HEK293 (cell line): ENCODE data around the gene PTPN11.

Experiments
- CTCF ChIA-PET: fragments of 350-600 bp; formaldehyde crosslinking; extraction: SDS; loops from one replicate; lab custom pipeline; 2021; ENCODE audit warnings: antibody characterized with exemption; lab: Yijun Ruan, JAX
- POLR2A ChIA-PET: fragments of 300-600 bp; formaldehyde crosslinking; extraction: SDS; loops from one replicate; lab custom pipeline; 2020; ENCODE audit warnings: antibody characterized with exemption, inconsistent platforms; lab: Yijun Ruan, JAX
- H3K27ac ChIP-seq: fragments of 200-500 bp; sonication (Bioruptor generic); 2 replicates; pipeline ENCODE4 v1.5.1; 2014; ENCODE audit warnings: low read depth, low read length, control low read depth, inconsistent platforms; ENCODE audit errors: extremely low read depth
- H3K36me3 ChIP-seq, 2 experiments: fragments of 200-500 bp in 1 of 2; sonication (Bioruptor generic) in 1 of 2; 1 replicate in 1 of 2; 2 replicates in 1 of 2; pipeline ENCODE4 v1.5.1; 2014 to 2017; ENCODE audit warnings: inconsistent platforms in 2 of 2, low read length in 2 of 2; ENCODE audit not compliant: control insufficient read depth in 2 of 2, insufficient read depth in 1 of 2
- H3K4me1 ChIP-seq: fragments of 200-500 bp; sonication (Bioruptor generic); 2 replicates; pipeline ENCODE4 v1.5.1; 2014; ENCODE audit warnings: mild to moderate bottlenecking, low read length, inconsistent platforms; ENCODE audit not compliant: control insufficient read depth, insufficient read depth
- H3K4me3 ChIP-seq: 2 replicates; pipeline ENCODE4 v1.5.1; 2011; ENCODE audit warnings: low read depth, mild to moderate bottlenecking, control low read depth, low read length, moderate library complexity
- H3K9me3 ChIP-seq: fragments of 200-500 bp; sonication (Bioruptor generic); 2 replicates; pipeline ENCODE4 v1.5.1; 2014; ENCODE audit warnings: low read depth, low read length, inconsistent platforms; ENCODE audit not compliant: control insufficient read depth, insufficient read depth
- EGR2 ChIP-seq: fragments of 450-650 bp; formaldehyde crosslinking; IDR thresholded peaks from 2 replicates; pipeline ENCODE4 v1.5.1; 2016; ENCODE audit warnings: low read depth, missing biosample characterization, missing genetic modification characterization
- GLIS1 ChIP-seq: fragments of 450-650 bp; formaldehyde crosslinking; IDR thresholded peaks from 2 replicates; pipeline ENCODE4 v1.5.1; 2016; ENCODE audit warnings: missing biosample characterization, missing genetic modification characterization
- HOXC10 ChIP-seq: sonication (generic); formaldehyde crosslinking; IDR thresholded peaks from 2 replicates; pipeline ENCODE4 v1.8.1; 2023; ENCODE audit warnings: mild to moderate bottlenecking, missing genetic modification reagents
- IKZF3 ChIP-seq: fragments of 450-650 bp; IDR thresholded peaks from 2 replicates; pipeline ENCODE4 v1.5.0; 2018; ENCODE audit warnings: missing biosample characterization, mild to moderate bottlenecking, missing genetic modification characterization, moderate library complexity
- KLF8 ChIP-seq: fragments of 450-650 bp; formaldehyde crosslinking; IDR thresholded peaks from 2 replicates; pipeline ENCODE4 v1.5.1; 2016; ENCODE audit warnings: missing biosample characterization, missing genetic modification characterization
- OSR2 ChIP-seq: fragments of 450-650 bp; formaldehyde crosslinking; IDR thresholded peaks from 2 replicates; pipeline ENCODE4 v1.5.1; 2016; ENCODE audit warnings: missing biosample characterization, missing genetic modification characterization
- PATZ1 ChIP-seq: fragments of 450-650 bp; formaldehyde crosslinking; IDR thresholded peaks from 2 replicates; pipeline ENCODE4 v1.5.1; 2016; ENCODE audit warnings: missing biosample characterization, missing genetic modification characterization
- TCF7L2 ChIP-seq: IDR thresholded peaks from 2 replicates; pipeline ENCODE4 v1.6.1; 2011; ENCODE audit warnings: low read depth, mild to moderate bottlenecking, inconsistent platforms, low read length, moderate library complexity, borderline replicate concordance
- ZBTB1 ChIP-seq: fragments of 450-650 bp; formaldehyde crosslinking; IDR thresholded peaks from 2 replicates; pipeline ENCODE4 v1.5.1; 2016; ENCODE audit warnings: missing biosample characterization, missing genetic modification characterization
- ZBTB6 ChIP-seq: fragments of 450-650 bp; formaldehyde crosslinking; IDR thresholded peaks from 2 replicates; pipeline ENCODE4 v1.5.1; 2017; ENCODE audit warnings: missing biosample characterization, missing genetic modification characterization
- ZNF146 ChIP-seq: fragments of 450-650 bp; formaldehyde crosslinking; IDR thresholded peaks from 2 replicates; pipeline ENCODE4 v1.5.1; 2016; ENCODE audit warnings: missing biosample characterization, missing genetic modification characterization
- ZNF16 ChIP-seq: fragments of 450-650 bp; formaldehyde crosslinking; IDR thresholded peaks from 2 replicates; pipeline ENCODE4 v1.5.1; 2016; ENCODE audit warnings: low read depth, missing biosample characterization, missing genetic modification characterization
- ZNF19 ChIP-seq: fragments of 450-650 bp; formaldehyde crosslinking; IDR thresholded peaks from 2 replicates; pipeline ENCODE4; 2016; ENCODE audit warnings: missing biosample characterization, missing genetic modification characterization, low read depth
- ZNF280D ChIP-seq: fragments of 450-650 bp; formaldehyde crosslinking; IDR thresholded peaks from 2 replicates; pipeline ENCODE4 v1.5.1; 2016; ENCODE audit warnings: missing biosample characterization, missing genetic modification characterization
- ZNF341 ChIP-seq: fragments of 450-650 bp; formaldehyde crosslinking; IDR thresholded peaks from 2 replicates; pipeline ENCODE4; 2016; ENCODE audit warnings: low read depth, missing biosample characterization, missing genetic modification characterization
- ZNF521 ChIP-seq: fragments of 450-650 bp; formaldehyde crosslinking; IDR thresholded peaks from 2 replicates; pipeline ENCODE4 v1.5.1; 2017; ENCODE audit warnings: missing biosample characterization, mild to moderate bottlenecking, missing genetic modification characterization
- ZNF596 ChIP-seq: fragments of 450-650 bp; IDR thresholded peaks from 2 replicates; pipeline ENCODE4 v1.5.0; 2018; ENCODE audit warnings: missing biosample characterization, mild to moderate bottlenecking, missing genetic modification characterization, moderate library complexity
- ZNF704 ChIP-seq: fragments of 450-650 bp; formaldehyde crosslinking; IDR thresholded peaks from 2 replicates; pipeline ENCODE4 v1.5.1; 2016; ENCODE audit warnings: missing biosample characterization, missing genetic modification characterization
- ZNF747 ChIP-seq: fragments of 450-650 bp; formaldehyde crosslinking; IDR thresholded peaks from 2 replicates; pipeline ENCODE4 v1.5.1; 2016; ENCODE audit warnings: missing biosample characterization, missing genetic modification characterization
- ZNF776 ChIP-seq: fragments of 450-650 bp; formaldehyde crosslinking; IDR thresholded peaks from 2 replicates; pipeline ENCODE4 v1.5.0; 2017; ENCODE audit warnings: missing biosample characterization, missing genetic modification characterization, borderline replicate concordance

Gene PTPN11

GRCh38 chr12:112486361-112486760 lies 67.6 kb downstream of the PTPN11 start (continued):
- no peak for TF ChIP-seq ZNF16 (tag by site-specific recombination)

- H3K4me1 ChIP-seq: no peaks in the 10 kb centered on the region
- H3K4me3 ChIP-seq: no peak overlapping the region
- peaks cover 22 to 80% of the 10 kb centered on the region in 2 experiments for H3K36me3 ChIP-seq
- H3K27ac ChIP-seq: no peak overlapping the region
- POLR2A ChIA-PET: no interaction called here
- TF ChIP-seq IKZF3 (tag by site-specific recombination) (no peak), TCF7L2 (no peak), OSR2 (no peak), HOXC10 (CRISPR knock-in tag) (no peak), ZNF596 (no peak), ZBTB6 (tag by site-specific recombination) (no peak), ZNF521 (no peak), ZNF704 (tag by site-specific recombination) (no peak), ZNF776 (no peak), ZNF341 (no peak), ZNF19 (tag by site-specific recombination) (no peak), ZNF146 (tag by site-specific recombination) (no peak), EGR2 (tag by site-specific recombination) (no peak), PATZ1 (tag by site-specific recombination) (no peak), GLIS1 (tag by site-specific recombination) (no peak), ZNF280D (no peak)
- no peaks in the 10 kb centered on the region for H3K9me3 ChIP-seq
- CTCF ChIA-PET: interaction anchor here (1.0 kb wide), 1 partner anchor 15 kb away, joined by 3 read pairs; no protein-coding TSS in a partner anchor
These were observed 69.6 kb downstream of the PTPN11 start for GRCh38 chr12:112488257-112488876.

GRCh38 chr12:112489456-112489855 lies 70.7 kb downstream of the PTPN11 start:
- Histone ChIP-seq H3K4me1 (no peaks in the 10 kb centered on the region), H3K4me3 (no peak overlapping the region), H3K36me3 (peaks cover 31 to 80% of the 10 kb centered on the region in 2 experiments), H3K27ac (no peak overlapping the region), H3K9me3 (no peaks in the 10 kb centered on the region)
- POLR2A ChIA-PET: no interaction called here
- TF ChIP-seq PATZ1 (tag by site-specific recombination) (no peak), KLF8 (no peak), ZBTB1 (tag by site-specific recombination) (no peak), ZNF747 (no peak)
- CTCF ChIA-PET: no interaction called here
